Activated T-cell treated with anti-CD3 and anti-CD28 coated beads for 24 hours (primary cell): ENCODE data around the gene NEUROG3.
"Not testable (repeated sequence)": the region's sequence is repeated elsewhere in the genome, so short reads cannot be mapped to it uniquely, and the experiment has no call there.

Experiments used
- DNase-seq: peaks from one replicate; pipeline ENCODE4 v3.0.0-alpha.2; 2020; ENCODE audit warnings: low read depth

NEUROG3 gene

GRCh38 chr10:69571618-69572158 is 1.5 kb downstream of the NEUROG3 start:
- no peak for DNase-seq

GRCh38 chr10:69570050-69570816 is 3.0 kb downstream of the NEUROG3 start:
- DNase-seq, result no peak

GRCh38 chr10:69569396-69569934 is 3.8 kb downstream of the NEUROG3 start:
- no peak for DNase-seq

- no peak for DNase-seq
Measured at GRCh38 chr10:69568472-69569395, 4.5 kb downstream of the NEUROG3 start.

GRCh38 chr10:69567920-69568319 is 5.3 kb downstream of the NEUROG3 start:
- DNase-seq, result no peak

GRCh38 chr10:69562731-69563254 is 10.4 kb downstream of the NEUROG3 start:
- DNase-seq, result no peak

GRCh38 chr10:69559525-69559924 is 13.7 kb downstream of the NEUROG3 start:
- DNase-seq, result no peak

- DNase-seq, result no peak
Measured at GRCh38 chr10:69558559-69558958, 14.7 kb downstream of the NEUROG3 start.

GRCh38 chr10:69554611-69555010 is 18.6 kb downstream of the NEUROG3 start:
- DNase-seq, result no peak

- DNase-seq, result no peak
Measured at GRCh38 chr10:69553328-69553727, 19.9 kb downstream of the NEUROG3 start.

GRCh38 chr10:69552268-69552667 is 21.0 kb downstream of the NEUROG3 start:
- no peak for DNase-seq

GRCh38 chr10:69549959-69550358 is 23.3 kb downstream of the NEUROG3 start:
- DNase-seq, result no peak

- no peak for DNase-seq
Measured at GRCh38 chr10:69541463-69541862, 31.8 kb downstream of the NEUROG3 start.

GRCh38 chr10:69538461-69538860 is 34.8 kb downstream of the NEUROG3 start:
- no peak for DNase-seq

- no peak for DNase-seq
Measured at GRCh38 chr10:69537449-69537848, 35.8 kb downstream of the NEUROG3 start.

GRCh38 chr10:69536521-69536920 is 36.7 kb downstream of the NEUROG3 start:
- DNase-seq, result not testable (repeated sequence)

GRCh38 chr10:69533658-69534057 is 39.6 kb downstream of the NEUROG3 start:
- DNase-seq, result no peak

- no peak for DNase-seq
Measured at GRCh38 chr10:69527961-69528360, 45.3 kb downstream of the NEUROG3 start.
